Osteoblast (primary cell): ENCODE results near the gene ABL2. TPM values are rescaled to one million over a fixed set of nuclear protein-coding genes. Genes with fewer than 3 reads are reported as not detected.

ENCODE experiments used
- DNase-seq: peaks from one replicate; pipeline ENCODE4 v3.0.0; 2011; ENCODE audit warnings: low spot score, mixed read lengths; ENCODE audit not compliant: insufficient read length; ENCODE audit errors: missing footprints
- H2AFZ ChIP-seq: 2 replicates; pipeline ENCODE4 v1.6.0; 2011; ENCODE audit warnings: mild to moderate bottlenecking, low read length
- H3K27ac ChIP-seq: 2 replicates; pipeline ENCODE4 v1.5.1; 2011; ENCODE audit warnings: mild to moderate bottlenecking, low read depth, low read length, moderate library complexity
- H3K27me3 ChIP-seq: 2 replicates; pipeline ENCODE4 v1.6.0; 2012; ENCODE audit warnings: mild to moderate bottlenecking, control low read depth, inconsistent platforms, low read length, moderate library complexity; ENCODE audit not compliant: insufficient read depth
- H3K36me3 ChIP-seq: 2 replicates; pipeline ENCODE4 v1.5.1; 2011; ENCODE audit warnings: mild to moderate bottlenecking, low read length, control low read depth, moderate library complexity; ENCODE audit not compliant: insufficient read depth
- H3K4me1 ChIP-seq: 2 replicates; pipeline ENCODE4 v1.5.1; 2011; ENCODE audit warnings: mild to moderate bottlenecking, low read length, control low read depth, moderate library complexity; ENCODE audit not compliant: insufficient read depth
- H3K4me2 ChIP-seq: 2 replicates; pipeline ENCODE4 v1.6.0; 2011; ENCODE audit warnings: mild to moderate bottlenecking, low read length; ENCODE audit not compliant: insufficient read depth
- H3K4me3 ChIP-seq: fragments of 200-600 bp; sonication (generic); 3 replicates; pipeline ENCODE4 v1.5.1; 2012; ENCODE audit warnings: mild to moderate bottlenecking, low read length, inconsistent platforms; ENCODE audit not compliant: insufficient read depth
- H3K79me2 ChIP-seq: 2 replicates; pipeline ENCODE4 v1.6.0; 2012; ENCODE audit warnings: mild to moderate bottlenecking, low read length, control low read depth, inconsistent platforms; ENCODE audit not compliant: insufficient read depth
- H3K9me3 ChIP-seq: 2 replicates; pipeline ENCODE4 v1.5.1; 2011; ENCODE audit warnings: low read depth, low read length, control low read depth
- H4K20me1 ChIP-seq: 2 replicates; pipeline ENCODE4 v1.6.0; 2012; ENCODE audit warnings: mild to moderate bottlenecking, low read length, control low read depth; ENCODE audit not compliant: insufficient read depth
- total RNA-seq: library from RNA; depleted of rRNA; stranded (reverse); fragments of >200 nt; gene quantifications from 2 replicates; pipeline ENCODE4 v1.2.3, GENCODE V29; 2012
- TF ChIP-seq, protein P1 (sequence below): IDR thresholded peaks from 2 replicates; pipeline ENCODE4 v1.5.1; 2011; ENCODE audit warnings: mild to moderate bottlenecking, low read depth, low read length, moderate library complexity; ENCODE audit errors: extremely low read depth

The ABL2 gene
- total RNA-seq, 1 donor: 87.2 TPM

DNA sequence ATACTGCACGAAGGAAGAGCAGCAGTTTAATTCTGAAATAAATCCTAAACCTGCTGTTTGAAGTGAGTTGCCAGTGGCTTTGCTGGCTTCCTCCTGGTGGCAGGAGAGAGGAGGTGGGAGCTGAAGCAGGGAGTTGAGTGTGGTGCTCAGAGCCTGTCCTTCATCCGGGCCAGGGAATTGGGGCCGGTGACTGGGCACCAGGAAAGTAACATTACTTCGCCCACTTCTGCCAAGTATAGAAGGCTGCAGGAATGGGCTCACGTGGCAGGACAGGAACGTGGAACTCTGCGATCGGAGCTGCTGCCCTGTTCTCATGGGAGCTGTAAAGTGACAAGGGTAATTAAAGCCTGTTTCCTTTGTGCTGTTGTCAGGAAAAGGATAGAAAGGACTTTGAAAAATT is 139.0 kb downstream of the ABL2 start:
- Histone ChIP-seq H3K36me3 (peaks cover 60% of the 10 kb centered on the region), H3K4me3 (no peak overlapping the region), H3K9me3 (no peaks in the 10 kb centered on the region), H3K27me3 (no peaks in the 10 kb centered on the region), H2AFZ (no peak overlapping the region), H3K4me2 (no peak overlapping the region), H4K20me1 (peaks cover 13% of the 10 kb centered on the region), H3K79me2 (peaks cover 15% of the 10 kb centered on the region), H3K27ac (peak overlapping the region; percentile 65), H3K4me1 (peaks cover 22% of the 10 kb centered on the region)
- DNase-seq: peak; percentile 85
- TF ChIP-seq, protein P1, sequence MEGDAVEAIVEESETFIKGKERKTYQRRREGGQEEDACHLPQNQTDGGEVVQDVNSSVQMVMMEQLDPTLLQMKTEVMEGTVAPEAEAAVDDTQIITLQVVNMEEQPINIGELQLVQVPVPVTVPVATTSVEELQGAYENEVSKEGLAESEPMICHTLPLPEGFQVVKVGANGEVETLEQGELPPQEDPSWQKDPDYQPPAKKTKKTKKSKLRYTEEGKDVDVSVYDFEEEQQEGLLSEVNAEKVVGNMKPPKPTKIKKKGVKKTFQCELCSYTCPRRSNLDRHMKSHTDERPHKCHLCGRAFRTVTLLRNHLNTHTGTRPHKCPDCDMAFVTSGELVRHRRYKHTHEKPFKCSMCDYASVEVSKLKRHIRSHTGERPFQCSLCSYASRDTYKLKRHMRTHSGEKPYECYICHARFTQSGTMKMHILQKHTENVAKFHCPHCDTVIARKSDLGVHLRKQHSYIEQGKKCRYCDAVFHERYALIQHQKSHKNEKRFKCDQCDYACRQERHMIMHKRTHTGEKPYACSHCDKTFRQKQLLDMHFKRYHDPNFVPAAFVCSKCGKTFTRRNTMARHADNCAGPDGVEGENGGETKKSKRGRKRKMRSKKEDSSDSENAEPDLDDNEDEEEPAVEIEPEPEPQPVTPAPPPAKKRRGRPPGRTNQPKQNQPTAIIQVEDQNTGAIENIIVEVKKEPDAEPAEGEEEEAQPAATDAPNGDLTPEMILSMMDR: peak; percentile 39

GRCh38 chr1:179089827-179090482 is 139.5 kb downstream of the ABL2 start:
- H3K4me1 ChIP-seq: peaks cover 22% of the 10 kb centered on the region
- H4K20me1 ChIP-seq: peaks cover 11% of the 10 kb centered on the region
- no peaks in the 10 kb centered on the region for H3K27me3 ChIP-seq
- no peaks in the 10 kb centered on the region for H3K9me3 ChIP-seq
- no peak overlapping the region for H3K4me2 ChIP-seq
- no peak overlapping the region for H2AFZ ChIP-seq
- no peak for DNase-seq
- no peak overlapping the region for H3K4me3 ChIP-seq
- H3K79me2 ChIP-seq: peaks cover 18% of the 10 kb centered on the region
- H3K36me3 ChIP-seq: peaks cover 57% of the 10 kb centered on the region
- TF ChIP-seq, protein P1: no peak
- H3K27ac ChIP-seq: peak overlapping the region; percentile 65

GRCh38 chr1:179087665-179088064 is 141.8 kb downstream of the ABL2 start:
- no peak overlapping the region for H3K27ac ChIP-seq

GRCh38 chr1:179083533-179083932 is 145.9 kb downstream of the ABL2 start:
- Histone ChIP-seq H3K4me1 (peaks cover 13% of the 10 kb centered on the region), H4K20me1 (peaks cover 3% of the 10 kb centered on the region), H3K4me2 (peak overlapping the region; percentile 23), H2AFZ (no peak overlapping the region), H3K27ac (no peak overlapping the region), H3K4me3 (no peak overlapping the region), H3K9me3 (no peaks in the 10 kb centered on the region), H3K36me3 (peaks cover 13% of the 10 kb centered on the region), H3K27me3 (no peaks in the 10 kb centered on the region), H3K79me2 (peaks cover 33% of the 10 kb centered on the region)
- TF ChIP-seq, protein P1: no peak
- DNase-seq: no peak

More at GRCh38 chr1:179087665-179088064, 141.8 kb downstream of the ABL2 start:
- H3K4me3 ChIP-seq: no peak overlapping the region
- peaks cover 30% of the 10 kb centered on the region for H3K79me2 ChIP-seq
- no peaks in the 10 kb centered on the region for H3K9me3 ChIP-seq
- H3K4me2 ChIP-seq: no peak overlapping the region
- no peaks in the 10 kb centered on the region for H3K27me3 ChIP-seq
- TF ChIP-seq, protein P1: no peak
- no peak for DNase-seq
- H4K20me1 ChIP-seq: peaks cover 9% of the 10 kb centered on the region
- H2AFZ ChIP-seq: no peak overlapping the region
- H3K36me3 ChIP-seq: peaks cover 34% of the 10 kb centered on the region
- peaks cover 25% of the 10 kb centered on the region for H3K4me1 ChIP-seq
